ENCODE data around the gene MMAB.

MMAB gene

GRCh38 chr12:109553483-109553882 lies 19.8 kb downstream of the MMAB start:
- no peak overlapping the region for H3K4me3 ChIP-seq (ENCODE audit: low read depth, low read length)
- no peak for TF ChIP-seq CTCF (conservative IDR thresholded peaks at IDR 0.05; ENCODE audit: low read depth, low read length)
- DNase-seq (ENCODE audit: low read depth) = no peak

- TF ChIP-seq CTCF (conservative IDR thresholded peaks at IDR 0.05; ENCODE audit: low read depth, low read length) = no peak
- no peak for DNase-seq (ENCODE audit: low read depth)
- H3K4me3 ChIP-seq (ENCODE audit: low read depth, low read length) = no peak overlapping the region
Observed at GRCh38 chr12:109552971-109553370, 20.3 kb downstream of the MMAB start.

- no peak for TF ChIP-seq CTCF (conservative IDR thresholded peaks at IDR 0.05; ENCODE audit: low read depth, low read length)
- no peak overlapping the region for H3K4me3 ChIP-seq (ENCODE audit: low read depth, low read length)
- no peak for DNase-seq (ENCODE audit: low read depth)
Observed at GRCh38 chr12:109551108-109551507, 22.2 kb downstream of the MMAB start.

GRCh38 chr12:109550281-109550680 lies 23.0 kb downstream of the MMAB start:
- TF ChIP-seq CTCF (conservative IDR thresholded peaks at IDR 0.05; ENCODE audit: low read depth, low read length) = no peak
- H3K4me3 ChIP-seq (ENCODE audit: low read depth, low read length) = no peak overlapping the region
- no peak for DNase-seq (ENCODE audit: low read depth)

- H3K4me3 ChIP-seq (ENCODE audit: low read depth, low read length) = no peak overlapping the region
- DNase-seq (ENCODE audit: low read depth) = no peak
- TF ChIP-seq CTCF (conservative IDR thresholded peaks at IDR 0.05; ENCODE audit: low read depth, low read length) = no peak
Observed at GRCh38 chr12:109549613-109550270, 23.6 kb downstream of the MMAB start.

- no peak for TF ChIP-seq CTCF (conservative IDR thresholded peaks at IDR 0.05; ENCODE audit: low read depth, low read length)
- H3K4me3 ChIP-seq (ENCODE audit: low read depth, low read length) = no peak overlapping the region
- DNase-seq (ENCODE audit: low read depth) = no peak
Observed at GRCh38 chr12:109548258-109548657, 25.0 kb downstream of the MMAB start.

GRCh38 chr12:109547286-109547685 lies 26.0 kb downstream of the MMAB start:
- no peak for DNase-seq (ENCODE audit: low read depth)
- no peak overlapping the region for H3K4me3 ChIP-seq (ENCODE audit: low read depth, low read length)
- no peak for TF ChIP-seq CTCF (conservative IDR thresholded peaks at IDR 0.05; ENCODE audit: low read depth, low read length)

All from choroid plexus epithelial cell (primary cell).